HuH-7 (cell line): Measurements from ENCODE around the gene KLK4.

Experiments used
- DNase-seq: peaks from one replicate; pipeline ENCODE4 v3.0.0; 2011; ENCODE audit warnings: low spot score

The KLK4 gene

GRCh38 chr19:50878851-50879250, 32.3 kb downstream of the KLK4 start:
- DNase-seq = no peak

GRCh38 chr19:50877338-50877737, 33.9 kb downstream of the KLK4 start:
- no peak for DNase-seq

- DNase-seq = no peak
Measured at GRCh38 chr19:50876456-50876855, 34.7 kb downstream of the KLK4 start.

GRCh38 chr19:50875795-50876422, 35.3 kb downstream of the KLK4 start:
- DNase-seq = no peak

- no peak for DNase-seq
Measured at GRCh38 chr19:50874211-50874610, 37.0 kb downstream of the KLK4 start.

- DNase-seq = no peak
Measured at GRCh38 chr19:50873056-50873455, 38.1 kb downstream of the KLK4 start, which contains the start of gene KLK2. Gene KLK2 (plus strand): TSS chr19:50873439. CDS start chr19:50873474, 35 bp downstream.

GRCh38 chr19:50870417-50871089, 40.6 kb downstream of the KLK4 start:
- peak; percentile 43 for DNase-seq

- no peak for DNase-seq
Measured at GRCh38 chr19:50869479-50869878, 41.7 kb downstream of the KLK4 start.

GRCh38 chr19:50861496-50862286, 49.5 kb downstream of the KLK4 start:
- DNase-seq = no peak

- DNase-seq = no peak
Measured at GRCh38 chr19:50861010-50861409, 50.2 kb downstream of the KLK4 start.

GRCh38 chr19:50859849-50860248, 51.3 kb downstream of the KLK4 start:
- no peak for DNase-seq

- no peak for DNase-seq
Measured at GRCh38 chr19:50858886-50859285, 52.3 kb downstream of the KLK4 start.

- no peak for DNase-seq
Measured at GRCh38 chr19:50857366-50857765, 53.8 kb downstream of the KLK4 start.
